HG03469 (cell line): ENCODE results near the gene NIT1.

Source experiments
- ATAC-seq: cut with Tn5 transposase; IDR thresholded peaks from one replicate; pipeline ENCODE4 v1.9.1; 2021; ENCODE audit warnings: mild to moderate bottlenecking, moderate library complexity, moderate number of reproducible peaks; ENCODE audit not compliant: unreplicated experiment

The NIT1 gene

GRCh38 chr1:161140755-161141400 lies 23.0 kb downstream of the NIT1 start:
- ATAC-seq: no peak

DNA sequence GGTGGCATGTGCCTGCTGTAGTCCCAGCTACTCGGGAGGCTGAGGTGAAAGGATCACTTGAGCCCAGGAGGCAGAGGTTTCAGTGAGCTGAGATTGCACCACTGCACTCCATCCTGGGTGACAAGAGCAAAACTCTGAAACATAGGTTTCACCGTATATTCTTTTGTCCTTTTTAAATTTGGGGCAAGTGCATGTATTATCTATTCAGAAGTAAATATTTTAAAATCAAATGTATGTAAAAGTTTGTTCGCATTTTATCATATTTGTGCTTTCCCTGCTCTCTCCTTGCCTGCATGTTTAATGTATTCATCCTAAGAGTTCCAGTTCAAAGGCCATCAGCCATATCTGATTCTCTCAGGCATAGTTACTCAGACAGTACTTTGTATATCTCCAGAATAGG lies 27.9 kb downstream of the NIT1 start:
- no peak for ATAC-seq

DNA sequence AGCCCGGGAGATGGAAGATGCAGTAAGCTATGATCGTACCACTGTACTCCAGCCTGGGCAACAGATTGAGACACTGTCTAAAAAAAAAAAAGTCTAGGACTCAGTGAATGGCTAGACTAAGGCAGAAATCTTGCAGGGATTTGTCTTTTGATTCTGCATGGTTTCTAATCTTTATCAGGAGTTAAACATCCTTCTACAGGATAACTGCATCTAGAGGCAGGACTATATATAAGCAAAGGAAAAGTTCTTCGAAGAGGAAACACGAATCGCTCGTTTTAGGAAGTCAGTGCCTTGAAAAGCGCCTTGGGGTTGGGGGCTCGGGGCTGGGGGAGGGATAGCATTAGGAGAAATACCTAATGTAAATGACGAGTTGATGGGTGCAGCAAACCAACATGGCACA lies 35.3 kb downstream of the NIT1 start:
- ATAC-seq: no peak

GRCh38 chr1:161153682-161154337 lies 35.9 kb downstream of the NIT1 start, which contains the start of gene UFC1:
TSS of gene UFC1 (plus strand) at chr1:161153978. CDS start at chr1:161153998, 20 bp downstream.
- ATAC-seq: peak; percentile 70

DNA sequence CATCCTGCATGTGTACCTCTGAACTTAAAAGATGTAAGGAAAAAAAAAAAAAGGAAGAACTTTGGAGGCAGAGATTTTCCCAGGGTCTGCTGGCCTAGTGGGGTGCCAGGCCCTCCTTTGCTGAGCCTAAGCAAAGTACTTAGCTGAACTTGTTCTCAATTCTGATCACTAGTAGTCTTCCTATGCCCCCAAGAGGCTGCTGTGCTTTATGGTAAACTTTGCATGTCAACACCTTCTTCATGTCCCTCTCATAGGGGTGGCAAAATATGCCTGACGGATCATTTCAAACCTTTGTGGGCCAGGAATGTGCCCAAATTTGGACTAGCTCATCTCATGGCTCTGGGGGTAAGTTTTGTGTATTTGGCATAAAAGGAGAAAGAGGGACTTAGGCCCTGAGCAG lies 40.0 kb downstream of the NIT1 start:
- ATAC-seq: no peak

GRCh38 chr1:161158316-161159010 lies 40.6 kb downstream of the NIT1 start:
- ATAC-seq: no peak

- ATAC-seq: peak; percentile 64
These were observed 41.4 kb downstream of the NIT1 start, which contains the start of gene USP21 for GRCh38 chr1:161159087-161159912. TSS of gene USP21 (plus strand) at chr1:161159500. CDS start at chr1:161160641, 1,141 bp downstream.

GRCh38 chr1:161159913-161160243 lies 42.0 kb downstream of the NIT1 start:
- no peak for ATAC-seq

DNA sequence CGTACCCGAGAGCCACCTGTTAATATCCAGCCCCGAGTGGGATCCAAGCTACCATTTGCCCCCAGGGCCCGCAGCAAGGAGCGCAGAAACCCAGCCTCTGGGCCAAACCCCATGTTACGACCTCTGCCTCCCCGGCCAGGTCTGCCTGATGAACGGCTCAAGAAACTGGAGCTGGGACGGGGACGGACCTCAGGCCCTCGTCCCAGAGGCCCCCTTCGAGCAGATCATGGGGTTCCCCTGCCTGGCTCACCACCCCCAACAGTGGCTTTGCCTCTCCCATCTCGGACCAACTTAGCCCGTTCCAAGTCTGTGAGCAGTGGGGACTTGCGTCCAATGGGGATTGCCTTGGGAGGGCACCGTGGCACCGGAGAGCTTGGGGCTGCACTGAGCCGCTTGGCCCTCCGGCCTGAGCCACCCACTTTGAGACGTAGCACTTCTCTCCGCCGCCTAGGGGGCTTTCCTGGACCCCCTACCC lies 42.8 kb downstream of the NIT1 start:
- no peak for ATAC-seq

GRCh38 chr1:161161652-161162051 lies 43.7 kb downstream of the NIT1 start:
- ATAC-seq: no peak

- no peak for ATAC-seq
These were observed 44.1 kb downstream of the NIT1 start for GRCh38 chr1:161162052-161162451.

- no peak for ATAC-seq
These were observed 44.9 kb downstream of the NIT1 start for GRCh38 chr1:161162806-161163205.

- no peak for ATAC-seq
These were observed 45.9 kb downstream of the NIT1 start for GRCh38 chr1:161163793-161164192.

GRCh38 chr1:161164901-161165610 lies 47.2 kb downstream of the NIT1 start:
- ATAC-seq: no peak

GRCh38 chr1:161165742-161166668 lies 48.1 kb downstream of the NIT1 start, which contains the start of gene PPOX:
TSS of gene PPOX (plus strand) at chr1:161166426. CDS start at chr1:161166848, 422 bp downstream.
- ATAC-seq: peak; percentile 88

- no peak for ATAC-seq
These were observed 49.0 kb downstream of the NIT1 start for GRCh38 chr1:161166669-161167548.

- ATAC-seq: no peak
These were observed 51.0 kb downstream of the NIT1 start for GRCh38 chr1:161168906-161169305.
